HCT116 (cell line): ENCODE results near the gene PPHLN1. TPM values are rescaled to one million over a fixed set of nuclear protein-coding genes. Genes with fewer than 3 reads are reported as not detected.

Experiments
- ATAC-seq: fragments of 200-7000 bp; cut with Tn5 transposase; 2 replicates; pipeline ENCODE4 v1.9.1; 2020; ENCODE audit warnings: mild to moderate bottlenecking, moderate library complexity
- BruUV-seq: library from RNA; stranded (reverse); fragments of 400-500 nt; replicated peaks from 2 replicates; lab custom pipeline; 2021; lab: Mats Ljungman, UMichigan
- CTCF ChIA-PET: fragments of 300-600 bp; sonication (Branson Sonifier 250); formaldehyde crosslinking; loops from one replicate; lab custom pipeline; 2021; ENCODE audit warnings: antibody characterized with exemption; lab: Charles Lee
- POLR2A ChIA-PET: fragments of 300-600, 350-600 bp; sonication (Branson Sonifier 250); formaldehyde crosslinking; loops from one replicate; lab custom pipeline; 2021; ENCODE audit warnings: antibody characterized with exemption; lab: Charles Lee
- RAD21 ChIA-PET, 2 experiments: fragments of 300-600 bp; sonication (Branson Sonifier 250); formaldehyde crosslinking; loops; one replicate each; lab custom pipeline; 2023; ENCODE audit warnings: low total read pairs in 2 of 2; ENCODE audit not compliant: uncharacterized antibody in 2 of 2, unreplicated experiment in 2 of 2, low non-redundant PET in 1 of 2; lab: Charles Lee
- DNase-seq: peaks from one replicate; pipeline ENCODE4 v3.0.0-alpha.2; 2010; ENCODE audit warnings: low read depth, low spot score
- H2AFZ ChIP-seq: fragments of 200-600 bp; shearing (Covaris generic), sonication (generic); 2 replicates; pipeline ENCODE4 v1.6.1; 2017; ENCODE audit warnings: low read depth, mixed run types, mixed read lengths, antibody characterized with exemption, low read length; ENCODE audit not compliant: poor library complexity, severe bottlenecking
- H3K27ac ChIP-seq: 2 replicates; pipeline ENCODE4 v1.5.1; 2012; ENCODE audit warnings: low read depth, low read length
- H3K27me3 ChIP-seq: fragments of 200-600 bp; sonication (generic); 2 replicates; pipeline ENCODE4 v1.6.1; 2016; ENCODE audit warnings: mixed run types, low read length, mixed read lengths; ENCODE audit not compliant: insufficient read depth
- H3K36me3 ChIP-seq, 2 experiments: fragments of 200-500 bp in 1 of 2; fragments of 200-600 bp in 1 of 2; sonication (Bioruptor generic) in 1 of 2; sonication (generic) in 1 of 2; 2 replicates each; pipeline versions ENCODE4 v1.5.1 to v1.6.1; 2014 to 2016; ENCODE audit warnings: low read length in 2 of 2, inconsistent platforms in 1 of 2, mixed read lengths in 1 of 2, mixed run types in 1 of 2; ENCODE audit not compliant: insufficient read depth in 2 of 2, control insufficient read depth in 1 of 2
- H3K4me1 ChIP-seq, 2 experiments: fragments of 200-600 bp in 1 of 2; sonication (generic) in 1 of 2; 2 replicates each; pipeline versions ENCODE4 v1.5.1 to v1.6.1; 2012 to 2017; ENCODE audit warnings: low read length in 2 of 2, inconsistent platforms in 1 of 2, mild to moderate bottlenecking in 1 of 2, mixed read lengths in 1 of 2, mixed run types in 1 of 2, moderate library complexity in 1 of 2; ENCODE audit not compliant: insufficient read depth in 2 of 2, control insufficient read depth in 1 of 2
- H3K4me2 ChIP-seq: fragments of 200-600 bp; sonication (generic); 2 replicates; pipeline ENCODE4 v1.6.1; 2017; ENCODE audit warnings: mixed run types, low read length, mixed read lengths
- H3K4me3 ChIP-seq, 2 experiments: fragments of 200-600 bp in 1 of 2; sonication (generic) in 1 of 2; replicated peaks in 1 of 2; 2 replicates each; pipeline ENCODE4 v1.5.1; 2011 to 2016; ENCODE audit warnings: low read length in 2 of 2, control low read depth in 1 of 2, low read depth in 1 of 2, mild to moderate bottlenecking in 1 of 2, mixed read lengths in 1 of 2, mixed run types in 1 of 2
- H3K79me2 ChIP-seq: fragments of 200-600 bp; sonication (generic); 2 replicates; pipeline ENCODE4 v1.6.1; 2017; ENCODE audit warnings: mild to moderate bottlenecking, mixed run types, low read length, moderate library complexity, mixed read lengths; ENCODE audit not compliant: insufficient read depth
- H3K9ac ChIP-seq: fragments of 200-600 bp; sonication (generic); 2 replicates; pipeline ENCODE4 v1.6.1; 2016; ENCODE audit warnings: low read length, mixed read lengths
- H3K9me2 ChIP-seq: fragments of 200-600 bp; sonication (generic), shearing (Covaris generic); 2 replicates; pipeline ENCODE4 v1.6.1; 2017; ENCODE audit warnings: mixed run types, mild to moderate bottlenecking, moderate library complexity; ENCODE audit not compliant: insufficient read depth
- H3K9me3 ChIP-seq, 2 experiments: fragments of 200-500 bp in 1 of 2; fragments of 200-600 bp in 1 of 2; sonication (Bioruptor generic) in 1 of 2; sonication (generic) in 1 of 2; 2 replicates each; pipeline ENCODE4 v1.6.1; 2014 to 2017; ENCODE audit warnings: low read length in 2 of 2, mixed read lengths in 2 of 2, inconsistent platforms in 1 of 2, low read depth in 1 of 2, mild to moderate bottlenecking in 1 of 2, mixed run types in 1 of 2, moderate library complexity in 1 of 2; ENCODE audit not compliant: control insufficient read depth in 1 of 2, insufficient read depth in 1 of 2
- H4K20me1 ChIP-seq: fragments of 200-600 bp; sonication (generic), shearing (Covaris generic); 2 replicates; pipeline ENCODE4 v1.6.1; 2017; ENCODE audit warnings: mixed run types, mild to moderate bottlenecking, moderate library complexity; ENCODE audit not compliant: insufficient read depth
- CBX3 ChIP-seq: IDR thresholded peaks from 2 replicates; pipeline ENCODE4 v1.6.1; 2012; ENCODE audit warnings: low read depth
- EGR1 ChIP-seq: IDR thresholded peaks from 2 replicates; pipeline ENCODE4 v1.6.1; 2012; ENCODE audit warnings: low read depth
- ELF1 ChIP-seq: IDR thresholded peaks from 2 replicates; pipeline ENCODE4 v1.6.1; 2012; ENCODE audit warnings: low read depth, borderline replicate concordance
- EZH2 ChIP-seq: fragments of 200-600 bp; sonication (generic); IDR thresholded peaks from 2 replicates; pipeline ENCODE4 v1.6.1; 2017; ENCODE audit warnings: antibody characterized with exemption, mixed run types
- EZH2phosphoT487 ChIP-seq: fragments of 200-600 bp; IDR thresholded peaks from 2 replicates; pipeline ENCODE4 v1.6.1; 2018; ENCODE audit warnings: antibody characterized with exemption, borderline replicate concordance
- FOSL1 ChIP-seq: IDR thresholded peaks from 2 replicates; pipeline ENCODE4 v1.6.1; 2012; ENCODE audit warnings: low read depth
- JUND ChIP-seq: IDR thresholded peaks from 2 replicates; pipeline ENCODE4 v1.6.1; 2012
- POLR2A ChIP-seq: IDR thresholded peaks from 2 replicates; pipeline ENCODE4 v1.7.0; 2011; ENCODE audit warnings: borderline replicate concordance; ENCODE audit not compliant: insufficient read depth, insufficient read length; ENCODE audit errors: extremely low read depth
- POLR2AphosphoS5 ChIP-seq: IDR thresholded peaks from 2 replicates; pipeline ENCODE4 v1.6.1; 2011; ENCODE audit warnings: mild to moderate bottlenecking, low read depth, low read length, moderate library complexity
- RAD21 ChIP-seq: IDR thresholded peaks from 2 replicates; pipeline ENCODE4 v1.6.1; 2012; ENCODE audit warnings: low read depth, mild to moderate bottlenecking
- SP1 ChIP-seq: IDR thresholded peaks from 2 replicates; pipeline ENCODE4 v1.6.1; 2012; ENCODE audit warnings: low read depth
- SRF ChIP-seq: IDR thresholded peaks from 2 replicates; pipeline ENCODE4 v1.6.1; 2012; ENCODE audit warnings: low read depth
- TCF7L2 ChIP-seq: IDR thresholded peaks from 2 replicates; pipeline ENCODE4 v1.7.0; 2011; ENCODE audit warnings: borderline replicate concordance, inconsistent platforms; ENCODE audit not compliant: insufficient read depth, insufficient read length; ENCODE audit errors: extremely low read depth
- YY1 ChIP-seq: IDR thresholded peaks from 2 replicates; pipeline ENCODE4 v1.6.1; 2011; ENCODE audit warnings: low read length, low read depth, moderate library complexity, mild to moderate bottlenecking; ENCODE audit not compliant: insufficient replicate concordance; ENCODE audit errors: extremely low read depth
- ZFX ChIP-seq: fragments of 450-650 bp; IDR thresholded peaks from 2 replicates; pipeline ENCODE4 v1.6.1; 2017
- ZNF274 ChIP-seq: fragments of 200-500 bp; sonication (Bioruptor generic); IDR thresholded peaks from 2 replicates; pipeline ENCODE4 v1.6.1; 2014; ENCODE audit warnings: mild to moderate bottlenecking, low read depth, low read length, inconsistent platforms
- intact Hi-C: fragments of 100-400 bp; cut with micrococcal nuclease; formaldehyde crosslinking; loops from 2 replicates; pipeline ENCODE4 v1.10.0; 2022
- total RNA-seq: library from RNA; stranded (reverse); gene quantifications from one replicate; pipeline ENCODE4 v1.2.1, GENCODE V29; 2021; ENCODE audit not compliant: unreplicated experiment
- TF ChIP-seq, protein P1 (sequence below): IDR thresholded peaks from 2 replicates; pipeline ENCODE4 v1.6.1; 2012
- TF ChIP-seq, protein P2 (sequence below): IDR thresholded peaks from 2 replicates; pipeline ENCODE4 v1.6.1; 2012
- TF ChIP-seq, protein P3 (sequence below): IDR thresholded peaks from 2 replicates; pipeline ENCODE4 v1.6.1; 2011; ENCODE audit warnings: mild to moderate bottlenecking, low read length, moderate library complexity; ENCODE audit not compliant: insufficient replicate concordance; ENCODE audit errors: extremely low read depth

Gene PPHLN1
- total RNA-seq, 1 experiment from 2014 or later = 57.4 TPM

DNA sequence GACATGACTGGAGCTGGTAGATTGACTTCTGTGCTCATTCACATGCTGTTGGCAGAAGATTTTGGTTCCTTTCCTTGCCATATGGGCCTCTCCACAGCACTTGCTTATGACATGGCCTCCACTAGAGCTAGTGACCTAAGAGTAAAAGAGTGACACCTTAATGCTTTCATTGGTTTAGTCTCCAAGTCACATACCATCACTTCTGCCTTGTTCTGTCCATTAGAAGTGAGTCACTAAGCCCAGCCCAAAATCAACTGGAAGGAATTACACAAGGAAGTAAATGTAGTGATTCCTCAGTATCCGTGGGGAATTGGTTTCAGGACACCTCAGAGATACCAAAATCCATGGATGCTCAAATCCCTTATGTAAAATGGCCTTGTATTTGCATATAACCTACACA is 81.3 kb downstream of the PPHLN1 start:
- ATAC-seq (no peak), DNase-seq (no peak)
- Histone ChIP-seq H3K27me3 (no peaks in the 10 kb centered on the region), H3K9me3 (no peaks in the 10 kb centered on the region), H3K4me3 (no peak overlapping the region), H4K20me1 (no peaks in the 10 kb centered on the region), H3K36me3 (no peaks in the 10 kb centered on the region), H3K79me2 (no peaks in the 10 kb centered on the region), H3K27ac (no peak overlapping the region), H3K9me2 (no peaks in the 10 kb centered on the region), H3K4me1 (no peaks in the 10 kb centered on the region; a peak in 2 of 4 replicates), H3K4me2 (no peak overlapping the region), H3K9ac (no peak overlapping the region), H2AFZ (no peak overlapping the region)
- intact Hi-C loops = no loop called here
- TF ChIP-seq TCF7L2 (no peak), CBX3 (no peak), SP1 (no peak), ZFX (no peak), YY1 (no peak), EZH2phosphoT487 (no peak), EZH2 (no peak), RAD21 (no peak), POLR2AphosphoS5 (no peak), POLR2A (no peak), ELF1 (no peak), SRF (no peak), ZNF274 (no peak), FOSL1 (no peak), JUND (no peak), EGR1 (no peak)
- TF ChIP-seq, protein P1, sequence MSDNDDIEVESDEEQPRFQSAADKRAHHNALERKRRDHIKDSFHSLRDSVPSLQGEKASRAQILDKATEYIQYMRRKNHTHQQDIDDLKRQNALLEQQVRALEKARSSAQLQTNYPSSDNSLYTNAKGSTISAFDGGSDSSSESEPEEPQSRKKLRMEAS = no peak
- TF ChIP-seq, protein P2, sequence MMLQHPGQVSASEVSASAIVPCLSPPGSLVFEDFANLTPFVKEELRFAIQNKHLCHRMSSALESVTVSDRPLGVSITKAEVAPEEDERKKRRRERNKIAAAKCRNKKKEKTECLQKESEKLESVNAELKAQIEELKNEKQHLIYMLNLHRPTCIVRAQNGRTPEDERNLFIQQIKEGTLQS = no peak
- TF ChIP-seq, protein P3, sequence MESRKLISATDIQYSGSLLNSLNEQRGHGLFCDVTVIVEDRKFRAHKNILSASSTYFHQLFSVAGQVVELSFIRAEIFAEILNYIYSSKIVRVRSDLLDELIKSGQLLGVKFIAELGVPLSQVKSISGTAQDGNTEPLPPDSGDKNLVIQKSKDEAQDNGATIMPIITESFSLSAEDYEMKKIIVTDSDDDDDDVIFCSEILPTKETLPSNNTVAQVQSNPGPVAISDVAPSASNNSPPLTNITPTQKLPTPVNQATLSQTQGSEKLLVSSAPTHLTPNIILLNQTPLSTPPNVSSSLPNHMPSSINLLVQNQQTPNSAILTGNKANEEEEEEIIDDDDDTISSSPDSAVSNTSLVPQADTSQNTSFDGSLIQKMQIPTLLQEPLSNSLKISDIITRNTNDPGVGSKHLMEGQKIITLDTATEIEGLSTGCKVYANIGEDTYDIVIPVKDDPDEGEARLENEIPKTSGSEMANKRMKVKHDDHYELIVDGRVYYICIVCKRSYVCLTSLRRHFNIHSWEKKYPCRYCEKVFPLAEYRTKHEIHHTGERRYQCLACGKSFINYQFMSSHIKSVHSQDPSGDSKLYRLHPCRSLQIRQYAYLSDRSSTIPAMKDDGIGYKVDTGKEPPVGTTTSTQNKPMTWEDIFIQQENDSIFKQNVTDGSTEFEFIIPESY = no peak
- POLR2A ChIA-PET = no interaction called here
- BruUV-seq = no TSS peak
- RAD21 ChIA-PET = no interaction called here
- CTCF ChIA-PET = interaction anchor here (1.4 kb wide), 1 partner anchor 35 kb away, joined by 3 read pairs; no protein-coding TSS in a partner anchor
